ENCODE measurements around the gene CIB2.

The CIB2 gene

GRCh38 chr15:78082743-78083110 lies 48.5 kb downstream of the CIB2 start:
- DNase-seq: no peak

GRCh38 chr15:78082106-78082742 lies 49.0 kb downstream of the CIB2 start:
- no peak for DNase-seq

- DNase-seq: no peak
Measured at GRCh38 chr15:78080088-78080460, 51.2 kb downstream of the CIB2 start.

GRCh38 chr15:78079298-78080087 lies 51.8 kb downstream of the CIB2 start:
- DNase-seq: no peak

GRCh38 chr15:78077871-78078210 lies 53.4 kb downstream of the CIB2 start:
- DNase-seq: no peak

- DNase-seq: peak; percentile 47
Measured at GRCh38 chr15:78077053-78077870, 54.0 kb downstream of the CIB2 start, which contains the start of gene TBC1D2B. Gene TBC1D2B, minus strand, starts transcription at chr15:78077711. Its CDS starts 59 bp downstream, at chr15:78077652.

- no peak for DNase-seq
Measured at GRCh38 chr15:78076231-78077052, 54.8 kb downstream of the CIB2 start.

- no peak for DNase-seq
Measured at GRCh38 chr15:78075490-78076230, 55.6 kb downstream of the CIB2 start.

- DNase-seq: no peak
Measured at GRCh38 chr15:78073046-78073787, 58.0 kb downstream of the CIB2 start.

GRCh38 chr15:78072080-78072892 lies 59.0 kb downstream of the CIB2 start:
- no peak for DNase-seq

- DNase-seq: no peak
Measured at GRCh38 chr15:78071383-78071782, 59.9 kb downstream of the CIB2 start.

- DNase-seq: no peak
Measured at GRCh38 chr15:78070049-78070700, 61.1 kb downstream of the CIB2 start.

- no peak for DNase-seq
Measured at GRCh38 chr15:78069462-78070029, 61.7 kb downstream of the CIB2 start.

- no peak for DNase-seq
Measured at GRCh38 chr15:78069052-78069414, 62.2 kb downstream of the CIB2 start.

GRCh38 chr15:78067328-78068228 lies 63.7 kb downstream of the CIB2 start:
- DNase-seq: no peak

- DNase-seq: no peak
Measured at GRCh38 chr15:78065973-78066946, 65.0 kb downstream of the CIB2 start.

- no peak for DNase-seq
Measured at GRCh38 chr15:78065284-78065872, 65.9 kb downstream of the CIB2 start.

Data from KG1 (cell line).